HG02571 (cell line): ENCODE measurements around the gene CYP4F22.
"Not testable (repeated sequence)": the region's sequence is repeated elsewhere in the genome, so short reads cannot be mapped to it uniquely, and the experiment has no call there.

Experiments
- ATAC-seq: cut with Tn5 transposase; IDR thresholded peaks from one replicate; pipeline ENCODE4 v1.9.1; 2021; ENCODE audit warnings: mild to moderate bottlenecking, moderate library complexity; ENCODE audit not compliant: unreplicated experiment

CYP4F22 gene

GRCh38 chr19:15488489-15489226 lies 19.7 kb upstream of the CYP4F22 start:
- no peak for ATAC-seq

GRCh38 chr19:15495151-15495550 lies 13.2 kb upstream of the CYP4F22 start:
- no peak for ATAC-seq

- ATAC-seq = no peak
Observed at GRCh38 chr19:15498156-15498858, 10.0 kb upstream of the CYP4F22 start.

- ATAC-seq = no peak
Observed at GRCh38 chr19:15498910-15499309, 9.4 kb upstream of the CYP4F22 start.

- no peak for ATAC-seq
Observed at GRCh38 chr19:15501596-15501995, 6.7 kb upstream of the CYP4F22 start.

GRCh38 chr19:15502264-15502663 lies 6.1 kb upstream of the CYP4F22 start:
- no peak for ATAC-seq

- ATAC-seq = no peak
Observed at GRCh38 chr19:15506074-15506571, 2.2 kb upstream of the CYP4F22 start.

- no peak for ATAC-seq
Observed at GRCh38 chr19:15507068-15508034, 974 bp upstream of the CYP4F22 start.

GRCh38 chr19:15511671-15512424 lies 3.5 kb downstream of the CYP4F22 start:
- no peak for ATAC-seq

GRCh38 chr19:15515227-15515625 lies 6.9 kb downstream of the CYP4F22 start:
- not testable (repeated sequence) for ATAC-seq

- ATAC-seq = no peak
Observed at GRCh38 chr19:15516363-15516762, 8.0 kb downstream of the CYP4F22 start.

- ATAC-seq = no peak
Observed at GRCh38 chr19:15517778-15518177, 9.5 kb downstream of the CYP4F22 start.

GRCh38 chr19:15519433-15519976 lies 11.2 kb downstream of the CYP4F22 start:
- ATAC-seq = no peak

GRCh38 chr19:15524781-15525180 lies 16.5 kb downstream of the CYP4F22 start:
- no peak for ATAC-seq

- ATAC-seq = no peak
Observed at GRCh38 chr19:15525291-15525690, 17.0 kb downstream of the CYP4F22 start.

GRCh38 chr19:15526408-15526807 lies 18.1 kb downstream of the CYP4F22 start:
- no peak for ATAC-seq

- no peak for ATAC-seq
Observed at GRCh38 chr19:15527705-15528104, 19.4 kb downstream of the CYP4F22 start.

GRCh38 chr19:15529774-15530372 lies 21.5 kb downstream of the CYP4F22 start:
- ATAC-seq = no peak

- no peak for ATAC-seq
Observed at GRCh38 chr19:15532779-15533521, 24.6 kb downstream of the CYP4F22 start.
